NOMO-1 treated with dmso at 0.1 percent for 144 hours (cell line): ENCODE measurements around the gene HDAC4.

Source experiments
- DNase-seq: peaks from one replicate; lab custom pipeline; 2025; ENCODE audit not compliant: unreplicated experiment; lab: John Stamatoyannopoulos, UW

Gene HDAC4

GRCh38 chr2:239354132-239354790, 46.6 kb downstream of the HDAC4 start:
- DNase-seq, result no peak

- DNase-seq, result no peak
Observed at GRCh38 chr2:239353692-239354091, 47.1 kb downstream of the HDAC4 start.

- no peak for DNase-seq
Observed at GRCh38 chr2:239351687-239352086, 49.1 kb downstream of the HDAC4 start.

- no peak for DNase-seq
Observed at GRCh38 chr2:239349453-239350135, 51.2 kb downstream of the HDAC4 start.

GRCh38 chr2:239348563-239349452, 52.0 kb downstream of the HDAC4 start:
- DNase-seq, result no peak

- no peak for DNase-seq
Observed at GRCh38 chr2:239346676-239347075, 54.1 kb downstream of the HDAC4 start.

- DNase-seq, result no peak
Observed at GRCh38 chr2:239345251-239345650, 55.6 kb downstream of the HDAC4 start.

GRCh38 chr2:239344857-239345216, 56.0 kb downstream of the HDAC4 start:
- DNase-seq, result no peak

- no peak for DNase-seq
Observed at GRCh38 chr2:239343946-239344856, 56.6 kb downstream of the HDAC4 start.

- no peak for DNase-seq
Observed at GRCh38 chr2:239343460-239343859, 57.4 kb downstream of the HDAC4 start.

- DNase-seq, result no peak
Observed at GRCh38 chr2:239341840-239342239, 59.0 kb downstream of the HDAC4 start.

- DNase-seq, result no peak
Observed at GRCh38 chr2:239341146-239341732, 59.6 kb downstream of the HDAC4 start.

- no peak for DNase-seq
Observed at GRCh38 chr2:239339726-239340601, 60.9 kb downstream of the HDAC4 start.

GRCh38 chr2:239339241-239339640, 61.6 kb downstream of the HDAC4 start:
- DNase-seq, result no peak

- DNase-seq, result no peak
Observed at GRCh38 chr2:239337877-239338484, 62.8 kb downstream of the HDAC4 start.

- no peak for DNase-seq
Observed at GRCh38 chr2:239337122-239337876, 63.5 kb downstream of the HDAC4 start.

GRCh38 chr2:239331560-239331959, 69.3 kb downstream of the HDAC4 start:
- no peak for DNase-seq

GRCh38 chr2:239330836-239331235, 70.0 kb downstream of the HDAC4 start:
- no peak for DNase-seq
